Measurements from ENCODE around the gene HGF. TPM values are rescaled to one million over a fixed set of nuclear protein-coding genes. Genes with fewer than 3 reads are reported as not detected.

The HGF gene
- polyA plus RNA-seq, 1 experiment = 129 TPM

DNA sequence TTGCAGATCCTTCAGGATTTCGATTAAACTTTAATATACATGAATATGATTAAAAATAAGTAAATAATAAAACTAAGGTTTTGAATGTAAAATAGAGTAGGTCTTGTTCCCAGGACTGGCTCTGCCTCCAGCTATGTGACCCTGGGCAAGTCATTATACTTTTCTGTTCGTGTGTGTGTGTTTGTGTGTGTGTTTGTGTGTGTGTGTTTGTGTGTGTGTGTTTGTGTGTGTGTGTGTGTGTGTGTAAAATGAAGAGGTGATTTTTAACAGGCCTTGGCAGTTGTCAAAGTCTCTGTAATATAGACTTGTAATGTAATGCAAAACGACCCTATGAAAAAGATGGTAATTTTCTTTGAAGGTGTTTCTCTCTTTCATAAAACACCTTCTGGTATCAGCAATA is 79.2 kb downstream of the HGF start:
- ChIA-PET CTCF (interaction anchor here (1.0 kb wide), 2 partner anchors 79 to 113 kb away, joined by 3 to 7 read pairs; partner anchors contain the start of gene HGF), POLR2A (no interaction called here)
- TF ChIP-seq, protein P1, sequence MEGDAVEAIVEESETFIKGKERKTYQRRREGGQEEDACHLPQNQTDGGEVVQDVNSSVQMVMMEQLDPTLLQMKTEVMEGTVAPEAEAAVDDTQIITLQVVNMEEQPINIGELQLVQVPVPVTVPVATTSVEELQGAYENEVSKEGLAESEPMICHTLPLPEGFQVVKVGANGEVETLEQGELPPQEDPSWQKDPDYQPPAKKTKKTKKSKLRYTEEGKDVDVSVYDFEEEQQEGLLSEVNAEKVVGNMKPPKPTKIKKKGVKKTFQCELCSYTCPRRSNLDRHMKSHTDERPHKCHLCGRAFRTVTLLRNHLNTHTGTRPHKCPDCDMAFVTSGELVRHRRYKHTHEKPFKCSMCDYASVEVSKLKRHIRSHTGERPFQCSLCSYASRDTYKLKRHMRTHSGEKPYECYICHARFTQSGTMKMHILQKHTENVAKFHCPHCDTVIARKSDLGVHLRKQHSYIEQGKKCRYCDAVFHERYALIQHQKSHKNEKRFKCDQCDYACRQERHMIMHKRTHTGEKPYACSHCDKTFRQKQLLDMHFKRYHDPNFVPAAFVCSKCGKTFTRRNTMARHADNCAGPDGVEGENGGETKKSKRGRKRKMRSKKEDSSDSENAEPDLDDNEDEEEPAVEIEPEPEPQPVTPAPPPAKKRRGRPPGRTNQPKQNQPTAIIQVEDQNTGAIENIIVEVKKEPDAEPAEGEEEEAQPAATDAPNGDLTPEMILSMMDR (IDR thresholded peaks at IDR 0.05; ENCODE audit: low read depth, low read length) = no peak
- no peak overlapping the region for H3K27ac ChIP-seq (ENCODE audit: low read depth, low read length)
- no peak overlapping the region for H3K4me3 ChIP-seq (ENCODE audit: low read depth, low read length)
- no peak for DNase-seq (ENCODE audit: low read depth, low spot score)
- no peaks in the 10 kb centered on the region for H3K9me3 ChIP-seq (ENCODE audit: control insufficient read depth, insufficient read depth, low read length)
- H3K27me3 ChIP-seq (ENCODE audit: control insufficient read depth, insufficient read depth, low read length) = no peaks in the 10 kb centered on the region

DNA sequence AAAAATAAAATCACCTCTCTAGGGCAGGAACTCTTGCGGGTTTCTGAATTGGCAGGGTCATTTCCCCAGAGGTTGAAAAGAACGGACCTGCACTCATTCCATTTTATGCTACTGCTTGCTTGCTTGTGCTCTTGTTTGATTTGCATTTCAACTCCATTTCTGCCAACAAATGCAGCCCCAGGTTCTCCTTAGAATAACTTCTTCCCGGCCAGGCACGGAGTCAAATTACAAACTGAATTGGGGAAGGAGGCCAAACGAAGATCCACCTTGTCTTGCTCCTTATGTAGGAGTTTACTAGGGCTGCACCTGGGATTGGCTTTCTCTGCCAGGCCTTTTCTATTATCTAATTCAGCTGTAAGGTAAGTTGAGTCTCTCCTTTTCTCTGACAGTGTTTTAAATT is 79.6 kb downstream of the HGF start:
- no peak for DNase-seq (ENCODE audit: low read depth, low spot score)

DNA sequence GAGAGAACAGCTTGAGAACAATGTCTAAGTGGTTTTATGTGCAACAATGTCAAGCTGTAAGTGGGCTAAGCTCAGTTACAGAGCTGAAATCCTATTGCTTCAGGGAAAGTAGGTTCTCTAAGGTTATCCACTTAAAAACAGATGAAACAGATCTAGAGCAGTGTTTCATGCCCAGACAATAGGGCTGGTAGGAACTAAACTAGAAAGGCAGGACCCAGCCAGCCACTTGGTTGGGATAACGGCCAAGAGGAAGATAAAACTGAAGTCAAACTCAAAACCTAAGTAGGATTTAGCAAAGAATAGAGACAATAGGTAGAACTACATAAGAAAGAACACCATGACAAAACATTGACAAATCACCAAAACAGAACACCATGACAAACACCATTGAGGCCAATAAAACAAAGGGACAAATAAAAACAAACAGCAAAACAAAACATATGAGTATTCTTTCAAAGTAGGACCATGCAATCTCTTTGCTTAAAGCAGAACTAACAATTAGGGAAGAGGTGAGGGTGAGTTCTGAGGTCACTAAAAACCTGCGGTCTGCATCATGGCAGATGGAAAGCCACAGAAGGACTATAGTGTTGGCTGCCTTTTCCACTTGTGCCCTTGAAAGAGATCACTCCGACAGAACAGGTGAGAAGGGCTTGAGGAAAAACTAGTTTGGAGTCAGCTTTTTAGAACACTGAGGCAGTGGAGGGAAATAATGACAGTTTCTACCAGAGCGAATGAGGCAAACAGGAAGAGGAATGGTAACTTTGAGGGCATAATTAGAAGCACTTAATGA is 81.0 kb downstream of the HGF start:
- CTCF ChIA-PET = interaction anchor here (0.8 to 1.1 kb wide), 2 partner anchors 8 to 188 kb away, joined by 3 read pairs; no protein-coding TSS in a partner anchor
- Histone ChIP-seq H3K9me3 (ENCODE audit: control insufficient read depth, insufficient read depth, low read length) (no peaks in the 10 kb centered on the region), H3K27me3 (ENCODE audit: control insufficient read depth, insufficient read depth, low read length) (no peaks in the 10 kb centered on the region), H3K4me3 (ENCODE audit: low read depth, low read length) (no peak overlapping the region), H3K27ac (ENCODE audit: low read depth, low read length) (no peak overlapping the region)
- DNase-seq (ENCODE audit: low read depth, low spot score) = no peak
- POLR2A ChIA-PET = no interaction called here
- TF ChIP-seq, protein P1 (IDR thresholded peaks at IDR 0.05; ENCODE audit: low read depth, low read length) = no peak

More for the DNA sequence above, 79.6 kb downstream of the HGF start:
- Histone ChIP-seq H3K27ac (ENCODE audit: low read depth, low read length) (no peak overlapping the region), H3K9me3 (ENCODE audit: control insufficient read depth, insufficient read depth, low read length) (no peaks in the 10 kb centered on the region), H3K27me3 (ENCODE audit: control insufficient read depth, insufficient read depth, low read length) (no peaks in the 10 kb centered on the region), H3K4me3 (ENCODE audit: low read depth, low read length) (no peak overlapping the region)
- ChIA-PET CTCF (interaction anchor here (1.0 kb wide), 1 partner anchor 80 kb away, joined by 7 read pairs; the partner anchor contains the start of gene HGF), POLR2A (no interaction called here)
- TF ChIP-seq, protein P1 (IDR thresholded peaks at IDR 0.05; ENCODE audit: low read depth, low read length) = no peak

DNA sequence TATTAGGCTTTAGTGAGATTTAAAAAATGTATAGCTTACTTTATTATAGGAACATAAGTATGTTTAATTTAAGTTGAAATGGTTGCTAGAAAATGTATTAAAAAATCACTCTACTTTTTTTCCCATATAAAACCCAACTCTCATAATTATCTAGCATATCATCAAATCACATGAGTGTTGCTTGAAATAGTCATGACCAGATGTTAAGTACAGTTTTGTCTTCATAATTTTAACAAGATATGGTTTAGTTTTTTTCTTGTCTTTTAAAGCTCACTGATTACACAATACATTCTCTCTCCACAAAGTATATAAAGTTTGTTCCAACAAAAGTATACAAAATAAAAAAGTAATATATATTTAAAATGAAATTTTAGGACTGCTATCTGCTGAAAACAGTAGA is 82.8 kb downstream of the HGF start:
- no peaks in the 10 kb centered on the region for H3K9me3 ChIP-seq (ENCODE audit: control insufficient read depth, insufficient read depth, low read length)
- ChIA-PET POLR2A (no interaction called here), CTCF (no interaction called here)
- TF ChIP-seq, protein P1 (IDR thresholded peaks at IDR 0.05; ENCODE audit: low read depth, low read length) = no peak
- no peak overlapping the region for H3K27ac ChIP-seq (ENCODE audit: low read depth, low read length)
- DNase-seq (ENCODE audit: low read depth, low spot score) = no peak
- no peak overlapping the region for H3K4me3 ChIP-seq (ENCODE audit: low read depth, low read length)
- no peaks in the 10 kb centered on the region for H3K27me3 ChIP-seq (ENCODE audit: control insufficient read depth, insufficient read depth, low read length)

DNA sequence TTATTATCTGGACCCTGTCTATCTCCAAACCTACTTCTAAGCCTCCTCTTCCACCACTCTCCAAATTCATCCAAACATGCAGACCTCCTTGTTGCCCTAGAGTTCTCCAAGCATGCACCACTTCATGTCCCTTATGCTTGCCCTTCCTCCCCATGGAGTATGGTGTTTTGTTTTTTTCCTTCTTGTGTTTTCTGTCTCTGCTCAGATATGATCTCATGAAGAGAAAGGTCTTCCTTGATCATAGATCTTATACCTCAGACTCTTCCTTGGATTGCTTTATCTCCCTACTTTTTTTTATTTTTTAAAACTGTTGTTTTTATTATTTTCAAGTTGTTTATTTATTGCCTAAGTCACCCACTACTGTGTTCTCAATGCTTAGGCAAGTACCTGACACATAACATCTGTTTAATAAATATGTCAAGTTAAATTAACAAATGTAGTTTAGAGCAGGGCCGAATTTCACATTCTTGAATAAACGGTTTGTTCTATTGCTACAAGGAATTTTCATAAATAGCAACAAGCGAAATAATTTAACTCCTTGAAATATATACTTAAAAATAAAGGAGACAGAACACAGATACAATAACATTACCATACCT is 84.5 kb downstream of the HGF start:
- Histone ChIP-seq H3K9me3 (ENCODE audit: control insufficient read depth, insufficient read depth, low read length) (no peaks in the 10 kb centered on the region), H3K27ac (ENCODE audit: low read depth, low read length) (peak overlapping the region; percentile 93), H3K27me3 (ENCODE audit: control insufficient read depth, insufficient read depth, low read length) (no peaks in the 10 kb centered on the region), H3K4me3 (ENCODE audit: low read depth, low read length) (peak overlapping the region; percentile 3; the same call in 1 of the 2 replicates)
- POLR2A ChIA-PET = interaction anchor here (0.6 to 1.4 kb wide), 4 partner anchors 16 to 85 kb away, joined by 3 to 11 read pairs (median 4); partner anchors contain the start of gene HGF
- TF ChIP-seq, protein P1 (IDR thresholded peaks at IDR 0.05; ENCODE audit: low read depth, low read length) = no peak
- DNase-seq (ENCODE audit: low read depth, low spot score) = no peak
- CTCF ChIA-PET = no interaction called here
